SU-DHL-6 (cell line): ENCODE results near the gene STN1.

ENCODE experiments used
- EZH2phosphoT487 ChIP-seq: fragments of 200-600 bp; sonication (generic), shearing (Covaris generic); conservative IDR thresholded peaks from 2 replicates; pipeline ENCODE4 v1.6.1; 2018; ENCODE audit warnings: mild to moderate bottlenecking, antibody characterized with exemption, low read length, moderate library complexity, mixed read lengths
- TF ChIP-seq, protein P1 (sequence below): fragments of 200-600 bp; sonication (generic); IDR thresholded peaks from one replicate; pipeline ENCODE4 v1.5.1; 2017; ENCODE audit warnings: antibody characterized with exemption, mild to moderate bottlenecking, low read length, moderate library complexity; ENCODE audit not compliant: insufficient read depth, poor library complexity, severe bottlenecking

DNA sequence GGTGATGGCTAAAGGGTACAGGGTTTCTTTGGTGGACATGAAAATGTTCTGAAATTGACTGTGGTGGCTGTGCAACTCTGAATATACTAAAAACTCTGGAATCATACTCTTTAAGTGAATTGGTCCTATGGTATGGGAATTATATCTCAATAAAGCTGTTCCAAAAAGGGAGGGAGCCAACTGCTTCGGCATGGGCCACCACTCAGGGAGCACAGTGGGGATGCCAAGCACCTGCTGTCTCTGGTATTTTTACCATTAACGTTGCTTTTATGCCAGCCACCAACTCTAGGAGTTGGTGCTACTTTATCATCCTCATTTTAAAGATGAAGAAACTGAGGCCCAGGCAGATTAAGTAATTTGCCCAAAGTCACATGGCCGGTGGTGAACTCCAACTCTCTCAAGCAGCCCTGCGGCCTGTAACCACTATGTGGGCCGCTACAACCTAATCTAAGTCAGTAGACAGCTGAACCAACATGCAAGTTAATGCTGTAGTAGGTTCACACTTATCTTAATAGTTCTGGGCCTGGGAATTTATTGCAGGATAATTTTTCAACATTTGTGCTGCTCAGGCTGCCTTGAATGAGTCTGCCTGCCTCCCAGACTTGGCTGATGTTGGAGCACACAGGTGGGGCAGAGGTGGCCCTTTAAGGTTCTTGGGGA lies 83.4 kb downstream of the STN1 start:
- TF ChIP-seq, protein P1, sequence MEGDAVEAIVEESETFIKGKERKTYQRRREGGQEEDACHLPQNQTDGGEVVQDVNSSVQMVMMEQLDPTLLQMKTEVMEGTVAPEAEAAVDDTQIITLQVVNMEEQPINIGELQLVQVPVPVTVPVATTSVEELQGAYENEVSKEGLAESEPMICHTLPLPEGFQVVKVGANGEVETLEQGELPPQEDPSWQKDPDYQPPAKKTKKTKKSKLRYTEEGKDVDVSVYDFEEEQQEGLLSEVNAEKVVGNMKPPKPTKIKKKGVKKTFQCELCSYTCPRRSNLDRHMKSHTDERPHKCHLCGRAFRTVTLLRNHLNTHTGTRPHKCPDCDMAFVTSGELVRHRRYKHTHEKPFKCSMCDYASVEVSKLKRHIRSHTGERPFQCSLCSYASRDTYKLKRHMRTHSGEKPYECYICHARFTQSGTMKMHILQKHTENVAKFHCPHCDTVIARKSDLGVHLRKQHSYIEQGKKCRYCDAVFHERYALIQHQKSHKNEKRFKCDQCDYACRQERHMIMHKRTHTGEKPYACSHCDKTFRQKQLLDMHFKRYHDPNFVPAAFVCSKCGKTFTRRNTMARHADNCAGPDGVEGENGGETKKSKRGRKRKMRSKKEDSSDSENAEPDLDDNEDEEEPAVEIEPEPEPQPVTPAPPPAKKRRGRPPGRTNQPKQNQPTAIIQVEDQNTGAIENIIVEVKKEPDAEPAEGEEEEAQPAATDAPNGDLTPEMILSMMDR, result no peak
- TF ChIP-seq EZH2phosphoT487, result no peak
